Left lung (tissue), 14 donors: ENCODE results near the gene SLC9A9. TPM values are rescaled to one million over a fixed set of nuclear protein-coding genes. Genes with fewer than 3 reads are reported as not detected.

Experiments used
- ATAC-seq: fragments of 200-7000 bp; cut with Tn5 transposase; one replicate; pipeline ENCODE4 v1.9.1; 2020; ENCODE audit warnings: moderate library complexity
- DNase-seq, 4 donors: peaks; one replicate each; pipeline ENCODE4 v3.0.0-alpha.2; 2013 to 2020
- H3K27ac ChIP-seq, 2 donors: fragments of 200-600 bp; sonication (generic) in 1 of 2; one replicate each; pipeline versions ENCODE4 v1.5.0 to v1.8.0; 2020 to 2021
- H3K27me3 ChIP-seq, 2 donors: fragments of 200-600 bp; sonication (generic) in 1 of 2; one replicate each; pipeline versions ENCODE4 v1.5.0 to v1.8.0; 2020 to 2021
- H3K36me3 ChIP-seq, 2 donors: fragments of 200-600 bp; sonication (generic) in 1 of 2; one replicate each; pipeline versions ENCODE4 v1.5.0 to v1.8.0; 2020 to 2021
- H3K4me1 ChIP-seq, 2 donors: fragments of 200-600 bp; one replicate each; pipeline ENCODE4 v1.8.0; 2021
- H3K4me3 ChIP-seq, 2 donors: fragments of 200-600 bp; sonication (generic) in 1 of 2; one replicate each; pipeline versions ENCODE4 v1.5.0 to v1.8.0; 2020 to 2021; ENCODE audit warnings: mild to moderate bottlenecking in 1 of 2
- H3K9me3 ChIP-seq, 2 donors: fragments of 200-600 bp; sonication (generic) in 1 of 2; one replicate each; pipeline versions ENCODE4 v1.5.0 to v1.8.0; 2020 to 2021
- CTCF ChIP-seq, 2 donors: fragments of 200-600 bp; sonication (generic) in 1 of 2; IDR thresholded peaks; one replicate each; pipeline versions ENCODE4 v1.5.0 to v1.8.0; 2021; ENCODE audit warnings: antibody characterized with exemption in 2 of 2
- intact Hi-C, 2 donors: fragments of 100-400 bp; cut with DNase I; formaldehyde crosslinking; loops; one replicate each; pipeline versions ENCODE4 v1.11.2 to v1.14.2; 2022
- long read RNA-seq, 12 donors: library from polyadenylated mRNA in 2 of 12; unstranded in 2 of 12; transcript quantifications; one replicate each; pipeline ENCODE4 v2.0.0 and lab custom pipeline, GENCODE V29; 2019 to 2026
- polyA plus RNA-seq, 6 donors: library from polyadenylated mRNA; unstranded; fragments of 120-200 nt; gene quantifications; one replicate each; pipeline ENCODE4 v1.2.1, GENCODE V29; 2013; ENCODE audit not compliant: insufficient read length in 6 of 6
- total RNA-seq, 2 donors: library from RNA; stranded (reverse); fragmentation: NEBNext Ultra II Directional; extraction: Animal tissue kit (Norgen Biotek cat#: 25700); gene quantifications; one replicate each; pipeline ENCODE4 v1.2.1, GENCODE V29; 2021
- donor health status: DM: no; HTN: yes; CAD: no.
- donor health status: DM: no; HTN: no; CAD: no.

SLC9A9 gene
- total RNA-seq (10 to 100 TPM; 15.7 to 17.9 TPM), polyA plus RNA-seq (10 to 100 TPM; 13.9 to 19.6 (median 16.4) TPM)
- long read RNA-seq, donor 1, partial matches to known transcripts: 0 of 5 reads
- long read RNA-seq, donor 1, other reads (novel, unspliced or antisense): 0 of 5 reads
- long read RNA-seq, donor 2, partial matches to known transcripts: 6 of 11 reads
- long read RNA-seq, donor 2, other reads (novel, unspliced or antisense): 0 of 11 reads
- long read RNA-seq, donor 3, partial matches to known transcripts: 0 of 2 reads
- long read RNA-seq, donor 3, other reads (novel, unspliced or antisense): 0 of 2 reads
- long read RNA-seq, donor 4, partial matches to known transcripts: 3 of 4 reads
- long read RNA-seq, donor 4, other reads (novel, unspliced or antisense): 1 of 4 reads
- long read RNA-seq, donor 5, partial matches to known transcripts: 0 of 7 reads
- long read RNA-seq, donor 5, other reads (novel, unspliced or antisense): 0 of 7 reads
- long read RNA-seq, donor 6, partial matches to known transcripts: 0 of 6 reads
- long read RNA-seq, donor 6, other reads (novel, unspliced or antisense): 0 of 6 reads
- long read RNA-seq, donor 7, partial matches to known transcripts: 0 of 4 reads
- long read RNA-seq, donor 7, other reads (novel, unspliced or antisense): 0 of 4 reads
- long read RNA-seq, donor 8, partial matches to known transcripts: 0 of 1 reads
- long read RNA-seq, donor 8, other reads (novel, unspliced or antisense): 0 of 1 reads
- long read RNA-seq, donor 9: 0 reads
- long read RNA-seq, donor 10, partial matches to known transcripts: 1 of 1 reads
- long read RNA-seq, donor 10, other reads (novel, unspliced or antisense): 0 of 1 reads
- long read RNA-seq, donor 11, partial matches to known transcripts: 20 of 22 reads
- long read RNA-seq, donor 11, other reads (novel, unspliced or antisense): 0 of 22 reads
- long read RNA-seq, donor 12, partial matches to known transcripts: 0 of 3 reads
- long read RNA-seq, donor 12, other reads (novel, unspliced or antisense): 0 of 3 reads

GRCh38 chr3:143847787-143848631 is at the start of gene SLC9A9:
Gene SLC9A9 (minus strand): TSS chr3:143848468. CDS start chr3:143848322, 146 bp downstream.
- ATAC-seq: peak; percentile 90
- no peaks in the 10 kb centered on the region for H3K27me3 ChIP-seq
- peak within 1 kb of the TSS; percentile 46 to 57 for H3K27ac ChIP-seq
- H3K4me1 ChIP-seq: peaks cover 3 to 33% of the 10 kb centered on the region in 2 donors
- no peaks in the 10 kb centered on the region for H3K9me3 ChIP-seq
- peak within 1 kb of the TSS; percentile 46 to 58 for H3K4me3 ChIP-seq
- DNase-seq: peak in 3 of 4 donors; percentile 40 to 56 (median 41)
- intact Hi-C loops: no loop called here
- no peak for TF ChIP-seq CTCF (IDR thresholded peaks at IDR 0.05)
- H3K36me3 ChIP-seq: no peaks in the 10 kb centered on the region

GRCh38 chr3:143897576-143898295 is 49.5 kb upstream of the SLC9A9 start:
- Histone ChIP-seq H3K9me3 (no peaks in the 10 kb centered on the region), H3K27me3 (no peaks in the 10 kb centered on the region), H3K36me3 (no peaks in the 10 kb centered on the region), H3K27ac (peak overlapping the region in 1 of 2 donors; percentile 66), H3K4me1 (no peaks in the 10 kb centered on the region), H3K4me3 (no peak overlapping the region)
- intact Hi-C loops: no loop called here
- no peak for TF ChIP-seq CTCF (IDR thresholded peaks at IDR 0.05)
- peak; percentile 76 for ATAC-seq
- DNase-seq: peak in 2 of 4 donors; percentile 51 to 75

GRCh38 chr3:143896486-143896885 is 48.2 kb upstream of the SLC9A9 start:
- no peak for DNase-seq
- H3K27ac ChIP-seq: no peak overlapping the region
- no peak for TF ChIP-seq CTCF (IDR thresholded peaks at IDR 0.05)
- no peaks in the 10 kb centered on the region for H3K4me1 ChIP-seq
- no peaks in the 10 kb centered on the region for H3K27me3 ChIP-seq
- H3K36me3 ChIP-seq: no peaks in the 10 kb centered on the region
- no peak for ATAC-seq
- H3K9me3 ChIP-seq: no peaks in the 10 kb centered on the region
- no peak overlapping the region for H3K4me3 ChIP-seq
- intact Hi-C loops: no loop called here

- Histone ChIP-seq H3K27me3 (no peaks in the 10 kb centered on the region), H3K9me3 (no peaks in the 10 kb centered on the region), H3K4me1 (no peaks in the 10 kb centered on the region), H3K27ac (no peak overlapping the region), H3K4me3 (no peak overlapping the region), H3K36me3 (no peaks in the 10 kb centered on the region)
- intact Hi-C loops: no loop called here
- peak in 1 of 2 donors; percentile 13 for TF ChIP-seq CTCF (IDR thresholded peaks at IDR 0.05)
- ATAC-seq (no peak), DNase-seq (peak in 1 of 4 donors; percentile 14)
These were observed 47.5 kb upstream of the SLC9A9 start for GRCh38 chr3:143895805-143896204.
